ENCODE data around the gene LPXN.

Gene LPXN

DNA sequence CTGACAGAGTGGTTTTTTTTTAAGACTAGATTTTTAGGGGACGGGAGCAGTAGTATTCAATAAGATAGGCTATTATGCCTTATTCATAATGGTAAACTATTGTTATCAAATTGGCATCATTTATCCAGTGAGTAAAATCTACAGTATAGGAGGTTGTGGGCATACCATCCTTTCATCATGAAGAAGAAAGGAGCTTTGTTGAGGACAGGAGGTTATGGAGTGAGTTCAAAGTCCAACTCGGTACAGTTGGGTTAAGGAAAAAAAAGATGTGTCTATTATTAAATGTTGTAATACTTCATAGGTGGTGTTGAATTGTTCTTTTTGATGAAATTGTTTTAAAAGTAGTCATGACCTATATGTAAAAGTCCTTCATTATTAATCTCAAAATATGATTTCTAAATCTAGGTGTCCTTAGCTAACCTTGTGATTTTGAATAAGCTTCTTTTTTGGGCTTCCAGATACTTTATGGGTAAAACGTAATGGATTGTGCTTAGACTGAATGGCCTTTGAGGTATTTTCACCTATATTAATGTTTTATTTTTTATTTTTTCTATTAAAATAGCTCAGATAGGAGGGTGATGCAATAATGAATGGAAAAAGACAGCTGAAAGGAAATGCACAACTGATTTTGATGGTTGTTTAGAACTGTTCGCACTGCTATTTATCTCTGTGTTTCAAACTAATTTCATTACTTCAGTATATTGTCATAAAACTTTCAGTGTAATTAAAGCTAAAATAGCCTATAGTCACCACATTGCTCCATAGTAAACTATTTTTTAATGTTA is 31.5 kb upstream of the LPXN start:
- Histone ChIP-seq H3K27me3 (no peaks in the 10 kb centered on the region), H3K4me1 (ENCODE audit: control insufficient read depth in 1 of 2, insufficient read depth in 1 of 2, low read depth in 1 of 2, low read length in 1 of 2) (peaks cover 0 to 4% of the 10 kb centered on the region in 2 experiments), H3K36me3 (peaks cover 24% of the 10 kb centered on the region), H3K27ac (no peak overlapping the region), H3K9me3 (no peaks in the 10 kb centered on the region), H3K4me3 (ENCODE audit: low read depth in 1 of 2, low read length in 1 of 2) (no peak overlapping the region)
- no peak for TF ChIP-seq CTCF (IDR thresholded peaks at IDR 0.05)

- Histone ChIP-seq H3K36me3 (no peaks in the 10 kb centered on the region), H3K4me3 (ENCODE audit: low read depth in 1 of 2, low read length in 1 of 2) (no peak overlapping the region), H3K9me3 (no peaks in the 10 kb centered on the region), H3K27me3 (no peaks in the 10 kb centered on the region), H3K27ac (no peak overlapping the region), H3K4me1 (ENCODE audit: control insufficient read depth in 1 of 2, insufficient read depth in 1 of 2, low read depth in 1 of 2, low read length in 1 of 2) (no peaks in the 10 kb centered on the region)
- TF ChIP-seq CTCF (IDR thresholded peaks at IDR 0.05): no peak
These were observed 24.9 kb upstream of the LPXN start for GRCh38 chr11:58600510-58600909.

DNA sequence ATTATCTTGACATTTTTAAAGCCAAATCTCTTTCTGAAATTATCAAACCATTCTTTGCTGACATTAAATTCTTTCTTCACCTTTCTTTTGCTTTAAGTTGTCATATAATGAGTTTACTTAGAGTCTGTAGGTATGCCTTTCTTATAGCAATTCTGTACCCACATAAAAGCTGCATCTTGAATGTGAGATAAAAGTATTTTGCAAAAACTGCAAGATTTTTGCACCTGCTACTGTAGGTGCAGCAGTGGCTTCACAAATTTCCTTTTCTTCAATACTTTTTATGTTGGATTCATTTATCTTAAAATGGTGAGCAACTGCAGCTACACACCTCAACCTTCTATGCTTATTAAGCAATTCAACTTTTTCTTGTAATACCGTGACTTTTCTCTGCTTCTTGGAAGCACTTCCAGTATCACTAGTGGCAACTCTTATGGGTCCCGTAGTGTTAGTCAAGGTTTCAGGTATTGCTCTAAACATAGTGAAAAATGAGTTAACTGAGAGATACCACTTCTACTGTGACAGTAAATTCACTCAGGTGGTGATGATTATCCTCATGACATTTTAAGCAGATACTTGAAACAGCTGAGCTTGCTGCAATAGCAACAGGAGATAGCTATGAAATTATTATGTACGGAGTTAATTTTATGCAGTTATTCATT is 22.0 kb upstream of the LPXN start:
- Histone ChIP-seq H3K4me1 (ENCODE audit: control insufficient read depth in 1 of 2, insufficient read depth in 1 of 2, low read depth in 1 of 2, low read length in 1 of 2) (no peaks in the 10 kb centered on the region), H3K4me3 (ENCODE audit: low read depth in 1 of 2, low read length in 1 of 2) (no peak overlapping the region), H3K9me3 (no peaks in the 10 kb centered on the region), H3K27ac (no peak overlapping the region), H3K36me3 (peaks cover 7% of the 10 kb centered on the region), H3K27me3 (no peaks in the 10 kb centered on the region)
- no peak for TF ChIP-seq CTCF (IDR thresholded peaks at IDR 0.05)

GRCh38 chr11:58596621-58597020 is 21.0 kb upstream of the LPXN start:
- no peaks in the 10 kb centered on the region for H3K9me3 ChIP-seq
- no peak for TF ChIP-seq CTCF (IDR thresholded peaks at IDR 0.05)
- H3K27me3 ChIP-seq: no peaks in the 10 kb centered on the region
- H3K4me1 ChIP-seq (ENCODE audit: control insufficient read depth in 1 of 2, insufficient read depth in 1 of 2, low read depth in 1 of 2, low read length in 1 of 2): no peaks in the 10 kb centered on the region
- no peak overlapping the region for H3K4me3 ChIP-seq (ENCODE audit: low read depth in 1 of 2, low read length in 1 of 2)
- peaks cover 7% of the 10 kb centered on the region for H3K36me3 ChIP-seq
- no peak overlapping the region for H3K27ac ChIP-seq

GRCh38 chr11:58594826-58595225 is 19.2 kb upstream of the LPXN start:
- Histone ChIP-seq H3K36me3 (peaks cover 7% of the 10 kb centered on the region), H3K27ac (no peak overlapping the region), H3K4me3 (ENCODE audit: low read depth in 1 of 2, low read length in 1 of 2) (no peak overlapping the region), H3K9me3 (no peaks in the 10 kb centered on the region), H3K4me1 (ENCODE audit: control insufficient read depth in 1 of 2, insufficient read depth in 1 of 2, low read depth in 1 of 2, low read length in 1 of 2) (no peaks in the 10 kb centered on the region), H3K27me3 (no peaks in the 10 kb centered on the region)
- TF ChIP-seq CTCF (IDR thresholded peaks at IDR 0.05): no peak
